MM.1S (cell line): ENCODE data around the gene DGCR8.

Source experiments
- DNase-seq: peaks from one replicate; pipeline ENCODE4 v3.0.0-alpha.2; 2015
- H2AFZ ChIP-seq: fragments of 300-600 bp; sonication (generic); 2 replicates; pipeline ENCODE4 v1.6.0; 2016; ENCODE audit warnings: antibody characterized with exemption, low read length
- H3F3A ChIP-seq: fragments of 300-600 bp; sonication (generic); 2 replicates; pipeline ENCODE4 v1.6.1; 2016; ENCODE audit warnings: mild to moderate bottlenecking, antibody characterized with exemption, low read length, moderate library complexity, mixed read lengths; ENCODE audit not compliant: insufficient read depth
- H3K27ac ChIP-seq: fragments of 300-600 bp; sonication (generic); 2 replicates; pipeline ENCODE4 v1.5.1; 2016; ENCODE audit warnings: mild to moderate bottlenecking, low read length
- H3K27me3 ChIP-seq: fragments of 300-600 bp; sonication (generic); replicated peaks from 2 replicates; pipeline ENCODE4 v1.6.0; 2016; ENCODE audit warnings: low read length; ENCODE audit not compliant: insufficient read depth
- H3K36me3 ChIP-seq: fragments of 300-600 bp; sonication (generic); replicated peaks from 2 replicates; pipeline ENCODE4 v1.6.1; 2016; ENCODE audit warnings: mild to moderate bottlenecking, low read length, mixed read lengths; ENCODE audit not compliant: insufficient read depth
- H3K4me1 ChIP-seq: fragments of 300-600 bp; sonication (generic); 2 replicates; pipeline ENCODE4 v1.6.1; 2016; ENCODE audit warnings: low read length, mixed read lengths
- H3K4me2 ChIP-seq: fragments of 300-600 bp; sonication (generic); 2 replicates; pipeline ENCODE4 v1.6.0; 2016; ENCODE audit warnings: low read depth, low read length
- H3K4me3 ChIP-seq: fragments of 300-600 bp; sonication (generic); 2 replicates; pipeline ENCODE4 v1.5.1; 2016; ENCODE audit warnings: low read length, mixed read lengths
- H3K79me2 ChIP-seq: fragments of 300-600 bp; sonication (generic); 2 replicates; pipeline ENCODE4 v1.6.1; 2016; ENCODE audit warnings: mixed run types, low read length, mixed read lengths
- H3K9ac ChIP-seq: fragments of 300-600 bp; sonication (generic); 2 replicates; pipeline ENCODE4 v1.6.1; 2016; ENCODE audit warnings: low read length, mixed read lengths
- H3K9me2 ChIP-seq: fragments of 300-600 bp; sonication (generic); replicated peaks from 2 replicates; pipeline ENCODE4 v1.6.1; 2016; ENCODE audit warnings: mild to moderate bottlenecking, low read length, mixed read lengths; ENCODE audit not compliant: insufficient read depth
- H3K9me3 ChIP-seq: fragments of 300-600 bp; sonication (generic); replicated peaks from 2 replicates; pipeline ENCODE4 v1.6.1; 2016; ENCODE audit warnings: mild to moderate bottlenecking, low read length, mixed read lengths; ENCODE audit not compliant: insufficient read depth
- H4K20me1 ChIP-seq: fragments of 300-600 bp; sonication (generic); 2 replicates; pipeline ENCODE4 v1.6.1; 2016; ENCODE audit warnings: mild to moderate bottlenecking, low read length, moderate library complexity, mixed read lengths; ENCODE audit not compliant: insufficient read depth
- EZH2 ChIP-seq: fragments of 300-600 bp; sonication (generic); optimal IDR thresholded peaks from 2 replicates; pipeline ENCODE3; 2017; ENCODE audit warnings: low read depth, mild to moderate bottlenecking, antibody characterized with exemption, low read length, mixed read lengths
- EZH2phosphoT487 ChIP-seq: fragments of 300-600 bp; sonication (generic); IDR thresholded peaks from 2 replicates; pipeline ENCODE4 v1.6.1; 2018; ENCODE audit warnings: antibody characterized with exemption, low read length
- TF ChIP-seq, protein P1 (sequence below): fragments of 300-600 bp; sonication (generic); IDR thresholded peaks from 2 replicates; pipeline ENCODE4 v1.5.1; 2016; ENCODE audit warnings: antibody characterized with exemption, low read length, mixed read lengths

DGCR8 gene

DNA sequence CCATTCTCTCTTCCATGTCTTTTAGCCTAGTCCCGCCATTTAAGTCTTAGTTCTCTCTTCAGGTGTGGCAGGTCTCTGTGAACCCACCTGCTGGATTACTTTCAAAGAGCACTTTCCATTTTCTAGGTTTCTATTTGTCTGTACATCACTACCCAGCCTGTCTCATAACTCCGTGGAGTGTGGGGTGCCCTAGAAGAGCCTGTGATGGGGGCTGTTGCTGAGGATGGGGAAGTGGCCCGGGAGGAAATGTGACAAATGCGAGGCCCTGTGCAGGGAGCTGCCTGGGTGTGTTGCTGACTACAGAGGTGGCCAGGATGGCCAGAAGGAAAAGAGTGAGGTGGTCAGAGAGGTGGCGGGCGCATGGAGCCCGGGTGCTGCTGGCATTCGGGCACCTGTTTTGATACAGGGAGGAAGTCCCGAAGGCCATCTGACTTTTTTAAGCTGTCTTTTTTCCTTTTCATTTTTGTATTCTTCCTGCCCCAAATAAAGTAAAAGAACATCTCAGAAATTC is 10.7 kb downstream of the DGCR8 start:
- no peaks in the 10 kb centered on the region for H3F3A ChIP-seq
- no peak overlapping the region for H3K9ac ChIP-seq
- no peak overlapping the region for H3K4me3 ChIP-seq
- no peaks in the 10 kb centered on the region for H3K27me3 ChIP-seq
- TF ChIP-seq EZH2phosphoT487, result no peak
- TF ChIP-seq EZH2, result no peak
- TF ChIP-seq, protein P1, sequence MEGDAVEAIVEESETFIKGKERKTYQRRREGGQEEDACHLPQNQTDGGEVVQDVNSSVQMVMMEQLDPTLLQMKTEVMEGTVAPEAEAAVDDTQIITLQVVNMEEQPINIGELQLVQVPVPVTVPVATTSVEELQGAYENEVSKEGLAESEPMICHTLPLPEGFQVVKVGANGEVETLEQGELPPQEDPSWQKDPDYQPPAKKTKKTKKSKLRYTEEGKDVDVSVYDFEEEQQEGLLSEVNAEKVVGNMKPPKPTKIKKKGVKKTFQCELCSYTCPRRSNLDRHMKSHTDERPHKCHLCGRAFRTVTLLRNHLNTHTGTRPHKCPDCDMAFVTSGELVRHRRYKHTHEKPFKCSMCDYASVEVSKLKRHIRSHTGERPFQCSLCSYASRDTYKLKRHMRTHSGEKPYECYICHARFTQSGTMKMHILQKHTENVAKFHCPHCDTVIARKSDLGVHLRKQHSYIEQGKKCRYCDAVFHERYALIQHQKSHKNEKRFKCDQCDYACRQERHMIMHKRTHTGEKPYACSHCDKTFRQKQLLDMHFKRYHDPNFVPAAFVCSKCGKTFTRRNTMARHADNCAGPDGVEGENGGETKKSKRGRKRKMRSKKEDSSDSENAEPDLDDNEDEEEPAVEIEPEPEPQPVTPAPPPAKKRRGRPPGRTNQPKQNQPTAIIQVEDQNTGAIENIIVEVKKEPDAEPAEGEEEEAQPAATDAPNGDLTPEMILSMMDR, result no peak
- H3K27ac ChIP-seq, result no peak overlapping the region
- no peak overlapping the region for H3K4me2 ChIP-seq
- no peaks in the 10 kb centered on the region for H3K4me1 ChIP-seq
- peaks cover 38% of the 10 kb centered on the region for H3K79me2 ChIP-seq
- no peaks in the 10 kb centered on the region for H3K9me3 ChIP-seq
- no peak overlapping the region for H2AFZ ChIP-seq
- DNase-seq, result no peak
- peaks cover 26% of the 10 kb centered on the region for H3K36me3 ChIP-seq
- H4K20me1 ChIP-seq, result peaks cover under 1% of the 10 kb centered on the region; the same call in 1 of the 2 replicates
- no peaks in the 10 kb centered on the region for H3K9me2 ChIP-seq

DNA sequence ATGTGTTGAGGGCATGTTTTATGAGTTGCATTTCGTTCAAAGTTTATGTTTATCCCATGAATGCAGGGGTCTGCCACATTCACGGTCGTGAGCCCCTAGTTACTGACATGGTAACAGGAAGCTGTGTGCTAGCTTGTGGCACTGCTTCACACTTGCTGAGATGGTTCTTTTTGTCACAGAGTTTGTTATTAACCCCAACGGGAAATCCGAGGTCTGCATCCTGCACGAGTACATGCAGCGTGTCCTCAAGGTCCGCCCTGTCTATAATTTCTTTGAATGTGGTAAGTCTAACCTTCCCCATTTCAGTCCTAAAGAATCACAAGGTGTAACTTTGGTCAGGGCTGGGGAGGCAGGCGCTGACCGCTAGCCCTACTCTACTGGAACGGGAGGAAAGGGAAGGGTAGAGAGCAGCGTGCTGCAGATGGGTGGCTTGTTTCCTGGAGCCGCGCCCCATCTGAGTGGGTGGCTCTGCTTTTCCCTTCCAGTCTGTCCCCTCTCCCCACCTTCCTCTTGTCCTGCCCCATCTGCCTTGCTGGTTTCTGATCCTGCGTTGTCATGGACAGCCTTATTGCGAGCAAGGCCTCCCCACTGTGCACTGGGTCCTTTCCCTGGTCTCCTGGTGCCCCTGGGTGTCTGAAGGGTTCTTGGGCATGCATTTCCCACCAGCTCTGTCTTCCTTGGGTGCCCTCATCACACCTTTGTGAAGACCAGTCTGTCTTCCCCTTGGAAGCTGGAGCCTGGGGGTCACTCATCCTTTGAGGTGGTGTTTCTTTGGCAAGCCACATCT is 11.8 kb downstream of the DGCR8 start:
- no peaks in the 10 kb centered on the region for H3K27me3 ChIP-seq

DNA sequence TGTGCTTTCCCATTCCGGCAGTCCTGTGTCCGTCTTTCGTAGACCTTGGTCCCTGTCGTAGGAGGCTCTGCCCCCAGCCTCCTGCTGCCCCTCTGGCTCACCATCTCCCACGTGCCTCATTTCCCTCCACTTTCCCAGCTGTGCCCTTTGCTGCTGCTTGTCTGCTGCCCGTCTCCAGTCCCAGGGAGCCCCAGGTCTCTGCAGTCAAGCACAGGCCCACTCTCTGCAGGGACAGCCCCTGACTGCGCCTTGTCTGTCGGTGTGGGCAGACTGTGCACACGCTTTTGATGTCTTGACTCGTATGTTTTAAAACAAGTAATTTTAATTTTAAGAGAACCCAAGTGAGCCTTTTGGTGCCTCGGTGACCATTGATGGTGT is 12.4 kb downstream of the DGCR8 start:
- H3K79me2 ChIP-seq, result peaks cover 38% of the 10 kb centered on the region
- H2AFZ ChIP-seq, result no peak overlapping the region
- no peak overlapping the region for H3K9ac ChIP-seq
- no peak for DNase-seq
- peaks cover 27% of the 10 kb centered on the region for H3K36me3 ChIP-seq
- H3K27me3 ChIP-seq, result no peaks in the 10 kb centered on the region
- H3K9me2 ChIP-seq, result no peaks in the 10 kb centered on the region
- no peak overlapping the region for H3K4me3 ChIP-seq
- no peak overlapping the region for H3K27ac ChIP-seq
- TF ChIP-seq, protein P1, result no peak
- TF ChIP-seq EZH2phosphoT487 (no peak), EZH2 (no peak)
- no peaks in the 10 kb centered on the region for H4K20me1 ChIP-seq
- H3K4me2 ChIP-seq, result no peak overlapping the region
- H3K4me1 ChIP-seq, result no peaks in the 10 kb centered on the region
- no peaks in the 10 kb centered on the region for H3F3A ChIP-seq
- H3K9me3 ChIP-seq, result no peaks in the 10 kb centered on the region

More for the DNA sequence above, 11.8 kb downstream of the DGCR8 start:
- no peaks in the 10 kb centered on the region for H4K20me1 ChIP-seq
- no peak overlapping the region for H3K27ac ChIP-seq
- H3K4me3 ChIP-seq, result no peak overlapping the region
- TF ChIP-seq, protein P1, result no peak
- TF ChIP-seq EZH2phosphoT487 (no peak), EZH2 (no peak)
- H3K9ac ChIP-seq, result no peak overlapping the region
- no peaks in the 10 kb centered on the region for H3F3A ChIP-seq
- H3K36me3 ChIP-seq, result peaks cover 23% of the 10 kb centered on the region
- no peak overlapping the region for H2AFZ ChIP-seq
- H3K4me1 ChIP-seq, result no peaks in the 10 kb centered on the region
- H3K9me2 ChIP-seq, result no peaks in the 10 kb centered on the region
- H3K9me3 ChIP-seq, result no peaks in the 10 kb centered on the region
- no peak overlapping the region for H3K4me2 ChIP-seq
- peaks cover 38% of the 10 kb centered on the region for H3K79me2 ChIP-seq
- DNase-seq, result no peak
